Measurements from ENCODE around the gene NAIF1. TPM values are rescaled to one million over a fixed set of nuclear protein-coding genes. Genes with fewer than 3 reads are reported as not detected.

The NAIF1 gene
- total RNA-seq, 1 donor from 2014 or later, result 5.1 TPM

DNA sequence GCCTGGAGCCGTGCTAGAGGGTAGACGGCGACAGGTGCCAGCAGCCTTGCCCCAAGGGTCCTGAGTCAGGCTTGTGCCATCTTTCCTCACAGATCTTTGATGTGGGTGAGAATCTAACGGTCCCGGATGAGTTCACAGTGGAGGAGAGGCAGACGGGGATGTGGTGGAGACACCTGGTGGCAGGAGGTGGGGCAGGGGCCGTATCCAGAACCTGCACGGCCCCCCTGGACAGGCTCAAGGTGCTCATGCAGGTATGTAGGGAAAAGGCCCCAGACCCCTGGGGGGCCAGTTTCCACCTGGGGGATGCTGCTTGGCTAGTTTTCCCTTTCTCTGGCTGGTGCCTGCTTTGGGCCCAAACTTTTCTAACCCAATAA is 36.5 kb upstream of the NAIF1 start:
- intact Hi-C loops (cut with DNase I), result no loop called here
- DNase-seq (ENCODE audit: missing footprints) (no peak), ATAC-seq (no peak)

DNA sequence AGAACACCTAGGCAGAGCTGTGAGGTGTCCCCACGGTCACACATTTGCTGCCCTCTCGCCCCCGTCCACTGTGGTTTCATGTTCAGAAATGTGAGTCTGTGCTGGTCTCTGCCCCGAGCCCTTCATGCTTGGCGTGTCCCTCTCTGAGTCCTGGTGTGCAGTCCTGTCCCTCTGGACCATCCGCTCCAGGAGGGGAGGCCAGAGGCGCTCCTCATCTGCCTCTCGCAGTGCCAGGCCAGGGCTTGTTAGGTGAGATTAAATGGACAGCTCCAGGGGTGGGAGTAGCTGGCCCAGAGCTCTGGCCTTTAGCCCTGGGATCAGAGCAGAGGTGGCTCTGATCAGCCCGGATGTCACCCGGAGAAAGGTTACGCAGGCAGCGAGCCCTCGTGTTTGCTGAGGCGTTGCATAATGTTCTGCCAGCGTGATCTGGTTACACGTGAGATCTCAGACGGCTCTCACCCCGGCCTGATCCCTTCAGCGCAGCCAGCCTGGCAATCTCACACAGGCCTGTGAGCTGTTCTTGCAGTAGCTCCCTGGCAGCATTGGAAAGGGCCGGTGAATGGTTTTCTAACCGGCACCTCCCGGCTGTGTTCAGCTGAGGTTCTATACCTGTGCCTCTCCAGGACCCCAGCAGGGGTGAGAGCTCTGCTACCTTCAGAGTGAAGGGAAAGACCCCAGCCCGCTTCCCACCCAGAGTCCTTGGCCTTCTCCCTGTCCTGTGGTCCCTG is 35.9 kb upstream of the NAIF1 start:
- intact Hi-C loops (cut with DNase I), result no loop called here
- ATAC-seq (no peak), DNase-seq (ENCODE audit: missing footprints) (no peak)

DNA sequence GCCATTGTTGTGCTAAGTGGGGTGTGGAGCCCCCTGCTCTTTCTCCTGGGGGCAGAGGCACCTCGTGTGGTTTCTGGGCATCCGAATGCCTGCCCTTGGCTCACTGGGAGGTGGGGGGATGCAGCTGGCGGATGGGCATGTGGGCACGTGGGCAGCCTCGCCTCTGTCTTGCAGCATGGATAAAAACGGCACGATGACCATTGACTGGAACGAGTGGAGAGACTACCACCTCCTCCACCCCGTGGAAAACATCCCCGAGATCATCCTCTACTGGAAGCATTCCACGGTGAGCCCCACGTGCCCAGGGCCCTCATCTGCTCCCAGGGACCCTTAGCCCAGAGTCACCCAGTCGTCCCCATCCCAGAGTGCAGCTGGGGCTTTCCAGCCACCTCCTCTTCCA is 35.1 kb upstream of the NAIF1 start:
- DNase-seq (ENCODE audit: missing footprints) (no peak), ATAC-seq (no peak)
- intact Hi-C loops (cut with DNase I), result no loop called here

DNA sequence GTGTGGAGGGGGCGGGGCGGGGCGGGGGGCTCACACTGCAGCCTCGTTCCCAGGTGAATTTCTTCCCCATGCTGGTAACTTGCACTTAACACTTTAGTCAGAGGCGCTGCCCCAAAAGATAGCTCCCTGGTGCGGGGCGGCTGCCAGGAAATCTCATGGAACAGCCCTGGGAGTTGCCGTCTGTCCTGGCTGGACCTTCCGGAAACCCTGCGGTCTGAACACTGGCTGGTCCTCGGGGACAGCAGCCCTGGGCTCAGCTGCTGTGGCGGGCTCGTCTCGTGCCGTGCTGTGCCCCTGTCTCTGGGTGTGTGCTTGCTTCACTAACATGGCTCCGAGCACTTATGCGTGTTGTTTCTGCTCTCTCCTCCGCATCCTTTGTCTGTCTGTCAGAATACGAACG is 34.6 kb upstream of the NAIF1 start:
- DNase-seq (ENCODE audit: missing footprints), result no peak
- intact Hi-C loops (cut with DNase I), result no loop called here
- ATAC-seq, result no peak

DNA sequence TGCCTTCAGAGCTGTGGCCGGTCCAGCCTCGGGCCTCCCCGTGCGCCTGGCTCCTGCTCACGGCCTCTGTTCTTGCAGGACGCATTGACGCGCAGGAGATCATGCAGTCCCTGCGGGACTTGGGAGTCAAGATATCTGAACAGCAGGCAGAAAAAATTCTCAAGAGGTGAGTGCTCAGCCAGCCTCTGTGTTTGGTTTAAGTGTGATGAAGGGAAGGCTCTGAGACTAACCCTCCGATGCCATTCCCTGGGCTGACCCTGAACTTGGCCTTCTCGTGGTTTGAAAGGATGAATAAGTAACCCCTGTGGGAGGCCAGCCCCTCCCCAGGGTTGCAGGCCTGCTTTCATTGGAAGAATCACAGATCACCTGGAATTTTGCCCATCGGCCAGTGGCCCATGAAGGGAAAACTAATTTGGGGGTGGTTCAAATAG is 34.1 kb upstream of the NAIF1 start:
- ATAC-seq (no peak), DNase-seq (ENCODE audit: missing footprints) (no peak)
- intact Hi-C loops (cut with DNase I), result no loop called here

DNA sequence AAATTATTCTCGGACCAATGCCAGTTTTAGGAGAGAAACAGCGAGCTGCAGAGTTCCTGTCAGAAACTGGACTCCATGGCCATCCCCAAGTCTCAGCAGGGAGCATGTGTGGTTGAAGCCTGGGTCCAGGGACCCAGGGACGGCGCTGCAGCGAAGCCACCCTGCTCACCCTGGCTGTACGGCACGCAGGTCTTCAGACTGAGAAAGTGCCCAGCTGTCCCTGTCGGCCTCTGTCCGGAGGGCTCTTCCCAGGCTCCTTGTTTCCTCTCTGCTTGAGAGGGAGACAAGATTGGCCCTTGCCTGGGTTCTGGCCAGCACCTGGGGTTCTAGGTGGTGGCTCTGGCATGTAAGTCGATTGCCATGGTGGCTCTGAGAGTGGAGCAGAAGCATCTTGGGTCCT is 33.5 kb upstream of the NAIF1 start:
- ATAC-seq, result no peak
- intact Hi-C loops (cut with DNase I), result no loop called here
- no peak for DNase-seq (ENCODE audit: missing footprints)

DNA sequence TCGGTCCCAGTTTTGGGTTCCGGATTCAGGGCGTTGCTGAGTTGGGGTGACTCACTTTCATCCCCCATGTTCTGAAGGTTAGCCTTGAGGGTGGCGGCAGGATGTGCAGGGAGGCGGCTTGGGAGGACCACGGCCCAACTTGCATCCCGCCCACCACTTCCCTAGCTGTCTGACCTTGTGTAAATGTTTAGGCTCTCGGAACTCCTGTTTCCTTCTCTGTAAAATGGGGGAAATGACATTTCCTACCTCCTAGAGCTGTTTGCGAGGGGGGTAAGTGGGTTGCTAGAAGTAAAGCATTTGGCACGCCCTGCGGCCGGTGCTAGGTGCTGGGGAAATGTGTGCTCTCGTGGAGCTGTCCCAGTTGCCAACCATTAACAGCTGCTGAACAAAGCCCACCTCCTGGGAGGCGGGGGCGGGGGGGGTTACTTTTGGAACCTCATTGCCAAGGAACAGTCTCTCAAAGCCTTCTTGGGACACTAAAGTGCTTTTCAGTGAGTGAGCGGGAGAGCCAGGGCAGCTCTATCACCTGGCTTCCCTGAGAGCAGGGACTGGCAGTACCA is 32.9 kb upstream of the NAIF1 start:
- ATAC-seq (no peak), DNase-seq (ENCODE audit: missing footprints) (no peak)
- intact Hi-C loops (cut with DNase I), result no loop called here

DNA sequence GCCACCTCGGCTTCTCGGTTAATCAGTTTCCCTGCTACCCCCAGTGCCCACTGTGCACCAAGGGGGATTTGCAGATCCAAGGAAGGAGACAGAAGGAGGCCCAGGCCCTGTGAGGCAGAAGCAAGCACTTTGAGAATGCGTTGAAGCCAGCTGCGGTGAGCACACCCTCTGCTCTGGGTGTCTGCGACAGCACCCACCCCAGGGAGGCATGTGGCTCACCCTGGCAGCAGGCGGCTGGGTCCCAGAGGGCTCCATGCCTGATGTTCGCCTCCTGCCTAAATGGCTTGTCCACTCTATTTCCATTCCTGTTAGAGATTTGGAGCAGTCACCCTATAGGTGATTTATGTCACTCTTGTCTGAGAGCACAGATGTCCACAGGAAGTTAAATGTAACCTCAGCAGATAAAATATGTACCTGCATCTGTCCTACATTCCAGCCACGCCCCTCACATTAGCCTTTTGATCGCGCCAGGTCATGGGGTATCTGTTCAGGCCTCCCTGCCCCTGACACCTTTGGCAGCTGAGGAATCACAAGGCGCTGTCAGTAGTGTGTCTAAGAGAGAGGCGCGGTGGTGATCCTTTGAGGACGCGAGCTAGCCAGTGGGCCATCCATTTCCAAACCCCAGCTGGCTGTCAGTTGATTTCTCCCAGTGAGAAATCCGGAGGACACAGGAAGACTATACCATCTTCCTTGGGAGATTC is 32.3 kb upstream of the NAIF1 start:
- ATAC-seq, result no peak
- no peak for DNase-seq (ENCODE audit: missing footprints)
- intact Hi-C loops (cut with DNase I), result no loop called here

DNA sequence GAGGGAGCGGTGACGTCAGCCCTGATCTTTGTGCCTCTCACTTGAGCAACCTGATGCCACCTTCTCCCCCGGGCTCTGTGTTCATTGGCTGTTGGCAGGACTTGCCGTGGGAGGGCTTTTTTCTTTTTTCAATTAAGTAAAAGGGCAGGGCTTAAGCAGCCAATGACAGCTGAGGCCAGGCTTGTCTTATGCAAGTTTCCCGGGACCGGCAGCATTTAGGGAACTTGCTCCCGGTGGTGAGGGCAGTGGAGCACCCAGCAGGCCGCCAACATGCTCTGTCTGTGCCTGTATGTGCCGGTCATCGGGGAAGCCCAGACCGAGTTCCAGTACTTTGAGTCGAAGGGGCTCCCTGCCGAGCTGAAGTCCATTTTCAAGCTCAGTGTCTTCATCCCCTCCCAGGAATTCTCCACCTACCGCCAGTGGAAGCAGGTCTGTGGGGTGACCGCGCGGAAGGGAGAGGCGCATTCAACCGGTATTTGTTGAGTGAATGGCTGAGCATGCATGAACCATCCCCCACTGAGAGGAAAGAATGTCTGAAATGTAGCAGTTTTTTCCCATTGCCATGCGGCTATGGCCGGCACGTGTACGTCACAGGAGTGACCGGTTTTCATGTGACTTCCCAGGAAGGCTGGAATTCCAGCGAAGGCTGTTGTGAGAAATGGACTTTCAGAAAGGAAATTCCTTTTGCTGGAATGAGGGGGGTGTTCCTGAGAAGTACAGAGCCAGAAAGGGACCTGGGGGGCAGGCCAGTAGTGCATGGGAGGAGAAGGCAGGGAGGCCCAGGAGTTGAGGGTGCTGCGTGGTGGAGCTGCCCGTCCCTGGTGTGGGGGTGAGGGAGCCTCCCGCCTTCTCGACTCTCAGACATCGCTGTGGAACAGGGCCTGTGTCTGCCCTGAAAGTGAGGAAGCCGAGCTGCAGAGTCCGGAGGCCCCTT is 31.4 kb upstream of the NAIF1 start:
- intact Hi-C loops (cut with DNase I), result no loop called here
- peak; percentile 93 for DNase-seq (ENCODE audit: missing footprints)
- peak; percentile 72 for ATAC-seq

DNA sequence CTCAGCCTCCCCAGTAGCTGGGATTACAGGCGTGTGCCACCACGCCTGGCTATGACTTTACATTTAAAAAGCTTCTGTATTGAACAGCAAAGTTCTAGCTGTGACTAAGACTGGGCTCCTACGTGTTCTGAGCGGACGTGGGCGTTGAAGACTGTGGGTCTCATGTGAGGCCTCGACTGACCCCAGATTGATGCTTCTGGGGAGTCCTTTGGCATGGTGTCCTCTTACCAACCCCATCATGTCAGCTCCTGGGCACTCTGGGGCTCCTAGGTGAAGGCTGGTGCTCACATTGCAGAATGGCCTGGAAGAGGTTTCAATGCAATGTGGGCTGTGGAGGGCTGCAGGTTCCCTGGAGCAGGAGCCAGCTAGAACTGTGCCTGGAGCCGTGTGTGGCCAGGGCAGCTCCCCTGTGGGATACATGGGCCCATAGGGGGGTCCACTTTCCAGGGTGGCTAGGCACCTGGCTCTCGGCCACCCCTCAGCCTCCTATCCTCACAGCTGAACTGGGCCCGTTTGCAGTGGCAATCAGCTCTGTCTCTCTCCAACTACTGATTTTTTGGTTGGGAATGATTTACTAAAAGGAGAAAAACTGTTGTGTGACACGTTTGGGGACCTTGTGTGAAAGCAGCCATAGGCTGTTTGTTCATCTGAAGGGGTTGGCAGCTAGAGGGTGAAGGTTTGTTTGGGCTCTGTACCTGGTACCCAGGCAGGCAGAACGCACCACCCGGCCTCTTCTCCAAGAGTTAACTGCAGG is 30.6 kb upstream of the NAIF1 start:
- intact Hi-C loops (cut with DNase I), result no loop called here
- DNase-seq (ENCODE audit: missing footprints) (no peak), ATAC-seq (no peak)

DNA sequence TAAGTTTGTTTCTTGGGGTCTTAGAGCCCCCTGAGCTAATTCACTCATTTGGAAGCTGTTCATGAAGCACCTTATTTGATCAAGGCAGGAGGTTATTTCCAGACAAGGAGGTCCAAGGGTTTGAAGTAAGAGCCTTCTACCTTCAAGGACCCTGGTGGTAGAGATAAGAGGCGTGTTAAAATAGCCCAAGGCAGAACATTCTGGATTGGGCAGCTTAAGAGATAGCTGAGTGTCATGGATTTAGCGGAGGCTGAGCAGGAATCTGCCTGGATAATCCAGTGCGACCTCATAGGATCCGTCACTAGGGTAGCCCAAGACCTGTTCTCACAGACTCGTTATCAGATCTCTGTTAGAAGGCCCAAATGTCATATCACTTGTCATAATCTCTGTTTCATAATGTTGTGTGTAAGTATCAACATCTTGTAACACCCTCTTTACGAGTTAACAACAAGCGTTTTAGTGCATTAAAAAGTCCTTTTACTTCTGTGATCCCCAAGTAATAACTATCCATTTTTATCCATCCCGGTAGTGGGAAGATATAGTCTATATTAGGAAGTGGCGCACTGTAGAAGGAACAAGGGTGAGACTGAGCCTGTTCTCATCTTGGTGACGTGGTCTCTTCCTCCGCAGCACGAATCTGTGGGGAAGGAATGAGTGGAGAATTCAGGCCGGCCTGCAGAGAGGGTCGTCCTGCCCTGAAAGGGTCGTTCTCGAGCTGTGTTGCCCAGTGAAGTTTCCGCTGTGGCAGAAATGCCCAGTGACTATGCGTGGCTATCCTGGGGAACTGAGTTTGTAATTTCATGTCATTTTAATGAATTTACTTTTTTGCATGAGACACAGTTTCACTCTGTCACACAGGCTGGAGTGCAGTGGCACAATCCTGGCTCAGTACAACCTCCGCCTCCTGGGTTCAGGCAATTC is 29.8 kb upstream of the NAIF1 start:
- ATAC-seq, result no peak
- intact Hi-C loops (cut with DNase I), result no loop called here
- DNase-seq (ENCODE audit: missing footprints), result no peak

DNA sequence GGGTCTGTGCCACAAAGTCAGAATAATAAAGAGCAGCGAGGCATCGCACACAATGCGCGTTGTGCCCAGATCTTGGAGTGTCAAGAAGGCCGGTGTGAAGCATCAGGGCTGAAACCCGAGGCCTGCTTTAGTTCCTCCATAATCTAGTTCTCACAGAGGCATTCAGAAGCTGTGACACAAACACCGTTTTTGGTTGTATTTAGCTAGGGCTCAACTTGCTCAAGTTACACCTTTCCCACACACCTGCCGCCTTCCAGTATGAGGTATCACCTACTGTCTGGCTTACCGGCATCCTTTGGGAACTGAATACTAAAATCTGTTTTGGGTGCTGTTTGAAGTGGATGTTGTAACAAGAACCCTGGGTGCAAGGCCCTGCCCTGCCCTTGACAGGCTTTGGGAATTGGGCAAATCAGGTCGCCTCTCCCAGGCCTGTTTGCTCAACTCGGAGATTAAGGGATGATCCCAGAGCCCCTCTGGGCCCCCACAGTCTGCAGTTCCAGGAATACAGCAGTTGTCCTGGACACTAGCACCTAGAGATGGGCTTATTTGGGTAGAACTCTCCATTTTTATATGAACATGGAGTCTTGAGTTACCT is 27.9 kb upstream of the NAIF1 start:
- DNase-seq (ENCODE audit: missing footprints), result no peak
- no peak for ATAC-seq
- intact Hi-C loops (cut with DNase I), result no loop called here

DNA sequence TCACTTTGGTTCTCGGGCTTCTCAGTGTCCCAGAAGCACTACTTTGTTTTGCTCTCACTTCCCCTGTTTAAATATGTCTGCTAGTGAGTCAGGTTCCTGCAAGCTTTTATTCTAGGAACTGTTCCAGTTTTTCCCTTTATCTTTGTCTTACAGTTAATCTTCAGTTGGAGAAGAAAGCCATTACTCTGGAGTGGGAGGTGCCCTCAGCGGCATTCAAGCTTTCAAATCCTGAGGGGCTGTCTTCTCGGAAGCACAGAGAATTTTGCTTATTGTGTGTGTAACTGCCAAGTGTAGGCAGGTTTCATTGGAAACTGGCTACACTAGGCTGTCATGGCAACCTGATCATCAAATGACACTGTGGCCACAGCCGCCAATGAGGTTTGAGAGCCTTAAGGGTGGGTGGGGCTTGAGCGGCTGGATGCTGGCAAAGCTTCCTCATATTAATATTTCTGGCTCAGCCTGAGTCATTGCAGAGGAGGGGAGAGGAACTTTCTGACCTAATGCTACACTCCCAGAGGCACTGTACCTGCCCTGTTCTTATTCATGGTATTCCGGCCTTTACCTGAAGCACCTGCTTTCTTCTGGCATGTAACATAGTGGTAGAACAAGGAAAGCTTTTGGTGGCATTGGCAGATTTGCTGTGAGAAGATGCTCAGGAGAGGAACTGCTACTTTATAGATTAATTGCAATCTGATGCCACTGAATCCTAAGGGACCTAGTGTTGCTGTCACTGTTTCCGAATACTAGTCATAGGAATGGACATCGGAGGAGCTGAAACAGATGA is 27.2 kb upstream of the NAIF1 start:
- DNase-seq (ENCODE audit: missing footprints), result peak; percentile 93
- intact Hi-C loops (cut with DNase I), result no loop called here
- ATAC-seq, result peak; percentile 88

DNA sequence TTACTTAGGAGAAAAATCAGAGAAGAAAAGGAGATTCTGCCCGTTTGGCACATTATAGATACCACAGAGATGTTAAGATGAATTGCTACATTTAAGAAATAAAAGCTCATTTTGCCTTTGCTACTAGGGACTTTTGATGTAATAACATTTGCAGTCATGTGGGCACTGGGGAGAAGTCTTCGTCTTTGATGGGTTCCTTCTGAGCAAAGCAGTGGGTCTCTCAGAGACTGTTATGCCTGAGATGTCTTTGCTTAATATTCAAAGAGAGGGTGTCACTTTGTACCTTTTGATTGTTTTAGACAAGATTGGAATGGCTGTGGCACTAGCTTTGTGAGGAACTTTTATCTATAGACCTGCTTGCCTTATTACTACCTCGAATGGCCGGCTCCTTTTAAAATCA is 25.9 kb upstream of the NAIF1 start:
- no peak for DNase-seq (ENCODE audit: missing footprints)
- intact Hi-C loops (cut with DNase I), result no loop called here
- ATAC-seq, result no peak

DNA sequence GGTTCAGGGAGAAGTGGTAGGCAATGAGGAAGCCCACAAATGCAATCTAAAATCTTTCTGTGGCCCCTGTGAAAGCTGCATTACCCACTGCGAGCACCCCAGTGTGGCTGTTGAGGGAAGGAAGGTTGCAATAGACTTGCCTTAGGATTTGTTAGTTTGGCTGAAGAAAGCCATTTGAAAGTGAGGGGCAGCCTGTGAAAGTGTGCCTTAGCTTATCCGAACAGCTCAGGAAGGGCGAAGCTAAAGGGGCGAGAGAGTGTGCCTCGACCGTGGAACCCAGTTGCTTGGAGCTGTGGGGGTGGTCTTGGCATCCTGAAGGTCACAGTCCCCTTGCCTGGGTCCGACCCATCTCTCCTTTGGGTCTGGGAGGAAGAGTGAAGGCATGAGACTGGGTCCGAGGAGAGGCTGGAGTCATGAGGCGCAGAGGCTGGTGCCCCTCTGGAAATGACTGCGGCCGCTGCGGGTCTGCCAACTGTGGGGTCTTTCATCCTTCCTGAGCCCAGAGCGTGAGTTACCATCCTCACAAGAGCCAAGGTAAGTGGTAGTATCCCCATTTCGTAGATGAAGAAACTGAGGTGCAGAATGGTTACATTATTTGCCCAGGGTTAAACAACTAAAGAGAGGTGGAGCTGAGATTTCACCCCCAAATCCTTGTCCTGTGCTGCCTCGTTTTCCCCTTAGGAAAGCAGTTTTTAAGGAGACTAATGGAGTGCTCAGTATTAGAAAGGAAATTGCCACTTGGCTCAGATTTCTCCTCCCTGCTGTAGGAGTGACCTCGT is 25.3 kb upstream of the NAIF1 start:
- ATAC-seq (no peak), DNase-seq (ENCODE audit: missing footprints) (no peak)
- intact Hi-C loops (cut with DNase I), result no loop called here

DNA sequence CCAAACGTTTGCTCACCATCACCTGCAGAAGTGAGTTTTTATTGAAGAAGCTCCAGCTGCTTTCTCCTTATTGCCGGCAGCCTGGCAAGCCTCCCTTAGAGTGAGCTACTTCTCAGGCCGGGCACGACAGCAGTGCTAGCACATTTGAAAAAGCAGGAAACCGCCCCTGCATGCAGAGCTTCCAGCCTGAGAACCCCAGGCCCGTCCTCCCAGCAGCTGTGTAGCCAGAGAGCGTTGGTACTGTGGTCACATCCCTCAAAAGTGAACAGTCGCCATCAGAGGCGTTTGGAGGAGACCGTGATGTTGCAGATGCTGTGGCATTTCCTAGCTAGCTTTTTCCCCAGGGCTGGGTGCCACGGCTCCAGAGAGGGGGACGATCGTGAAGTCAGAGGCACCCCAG is 24.5 kb upstream of the NAIF1 start:
- no peak for DNase-seq (ENCODE audit: missing footprints)
- no peak for ATAC-seq
- intact Hi-C loops (cut with DNase I), result no loop called here

All from Right ventricle myocardium inferior (tissue), 1 donor.